ENCODE measurements around the gene RTN4RL1. TPM values are rescaled to one million over a fixed set of nuclear protein-coding genes. Genes with fewer than 3 reads are reported as not detected.

Gene RTN4RL1
- total RNA-seq, 1 donor from 2014 or later: 0.47 TPM

- DNase-seq (ENCODE audit: low read depth, low spot score): no peak
- peaks cover 23% of the 10 kb centered on the region for H3K4me1 Mint-ChIP-seq
- TF ChIP-seq, protein P1, sequence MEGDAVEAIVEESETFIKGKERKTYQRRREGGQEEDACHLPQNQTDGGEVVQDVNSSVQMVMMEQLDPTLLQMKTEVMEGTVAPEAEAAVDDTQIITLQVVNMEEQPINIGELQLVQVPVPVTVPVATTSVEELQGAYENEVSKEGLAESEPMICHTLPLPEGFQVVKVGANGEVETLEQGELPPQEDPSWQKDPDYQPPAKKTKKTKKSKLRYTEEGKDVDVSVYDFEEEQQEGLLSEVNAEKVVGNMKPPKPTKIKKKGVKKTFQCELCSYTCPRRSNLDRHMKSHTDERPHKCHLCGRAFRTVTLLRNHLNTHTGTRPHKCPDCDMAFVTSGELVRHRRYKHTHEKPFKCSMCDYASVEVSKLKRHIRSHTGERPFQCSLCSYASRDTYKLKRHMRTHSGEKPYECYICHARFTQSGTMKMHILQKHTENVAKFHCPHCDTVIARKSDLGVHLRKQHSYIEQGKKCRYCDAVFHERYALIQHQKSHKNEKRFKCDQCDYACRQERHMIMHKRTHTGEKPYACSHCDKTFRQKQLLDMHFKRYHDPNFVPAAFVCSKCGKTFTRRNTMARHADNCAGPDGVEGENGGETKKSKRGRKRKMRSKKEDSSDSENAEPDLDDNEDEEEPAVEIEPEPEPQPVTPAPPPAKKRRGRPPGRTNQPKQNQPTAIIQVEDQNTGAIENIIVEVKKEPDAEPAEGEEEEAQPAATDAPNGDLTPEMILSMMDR (conservative IDR thresholded peaks at IDR 0.05): no peak
- H3K4me3 Mint-ChIP-seq: no peak overlapping the region
- H3K27ac Mint-ChIP-seq (ENCODE audit: unreplicated experiment): no peak overlapping the region
- H3K9me3 Mint-ChIP-seq: no peaks in the 10 kb centered on the region
- peaks cover 17% of the 10 kb centered on the region for H3K36me3 Mint-ChIP-seq (ENCODE audit: low read depth)
- peaks cover 51% of the 10 kb centered on the region for H3K27me3 Mint-ChIP-seq (ENCODE audit: low read depth)
Measured at GRCh38 chr17:2061441-2061958, 36.4 kb upstream of the RTN4RL1 start.

GRCh38 chr17:2060681-2061440 is 35.7 kb upstream of the RTN4RL1 start:
- Mint-ChIP-seq H3K9me3 (no peaks in the 10 kb centered on the region), H3K36me3 (ENCODE audit: low read depth) (peaks cover 17% of the 10 kb centered on the region), H3K27ac (ENCODE audit: unreplicated experiment) (no peak overlapping the region), H3K27me3 (ENCODE audit: low read depth) (peaks cover 56% of the 10 kb centered on the region), H3K4me3 (peak overlapping the region; percentile 44), H3K4me1 (peaks cover 17% of the 10 kb centered on the region)
- DNase-seq (ENCODE audit: low read depth, low spot score): no peak
- TF ChIP-seq, protein P1 (conservative IDR thresholded peaks at IDR 0.05): no peak

- Mint-ChIP-seq H3K9me3 (no peaks in the 10 kb centered on the region), H3K4me3 (peak overlapping the region; percentile 44), H3K27ac (ENCODE audit: unreplicated experiment) (no peak overlapping the region), H3K4me1 (peaks cover 17% of the 10 kb centered on the region), H3K36me3 (ENCODE audit: low read depth) (peaks cover 17% of the 10 kb centered on the region), H3K27me3 (ENCODE audit: low read depth) (peaks cover 56% of the 10 kb centered on the region)
- TF ChIP-seq, protein P1 (conservative IDR thresholded peaks at IDR 0.05): no peak
- DNase-seq (ENCODE audit: low read depth, low spot score): no peak
Measured at GRCh38 chr17:2060385-2060658, 35.2 kb upstream of the RTN4RL1 start.

- H3K9me3 Mint-ChIP-seq: no peaks in the 10 kb centered on the region
- no peak for DNase-seq (ENCODE audit: low read depth, low spot score)
- H3K36me3 Mint-ChIP-seq (ENCODE audit: low read depth): peaks cover 15% of the 10 kb centered on the region
- H3K4me1 Mint-ChIP-seq: peaks cover 15% of the 10 kb centered on the region
- no peak overlapping the region for H3K27ac Mint-ChIP-seq (ENCODE audit: unreplicated experiment)
- peaks cover 59% of the 10 kb centered on the region for H3K27me3 Mint-ChIP-seq (ENCODE audit: low read depth)
- TF ChIP-seq, protein P1 (conservative IDR thresholded peaks at IDR 0.05): no peak
- H3K4me3 Mint-ChIP-seq: peak overlapping the region; percentile 57
Measured at GRCh38 chr17:2059547-2060384, 34.6 kb upstream of the RTN4RL1 start.

- peak; percentile 39 for DNase-seq (ENCODE audit: low read depth, low spot score)
- no peak overlapping the region for H3K27ac Mint-ChIP-seq (ENCODE audit: unreplicated experiment)
- H3K9me3 Mint-ChIP-seq: no peaks in the 10 kb centered on the region
- H3K4me1 Mint-ChIP-seq: peaks cover 11% of the 10 kb centered on the region
- peaks cover 68% of the 10 kb centered on the region for H3K27me3 Mint-ChIP-seq (ENCODE audit: low read depth)
- H3K36me3 Mint-ChIP-seq (ENCODE audit: low read depth): peaks cover 15% of the 10 kb centered on the region
- TF ChIP-seq, protein P1 (conservative IDR thresholded peaks at IDR 0.05): peak; percentile 65
- no peak overlapping the region for H3K4me3 Mint-ChIP-seq
Measured at GRCh38 chr17:2058586-2059546, 33.7 kb upstream of the RTN4RL1 start.
